ENCODE results near the gene ANKRD11.
"Not testable (repeated sequence)": the region's sequence is repeated elsewhere in the genome, so short reads cannot be mapped to it uniquely, and the experiment has no call there.

ANKRD11 gene

GRCh38 chr16:89314854-89315253, 175.5 kb downstream of the ANKRD11 start:
- DNase-seq (ENCODE audit: low spot score): no peak

GRCh38 chr16:89314357-89314756, 176.0 kb downstream of the ANKRD11 start:
- no peak for DNase-seq (ENCODE audit: low spot score)

- no peak for DNase-seq (ENCODE audit: low spot score)
Observed at GRCh38 chr16:89313583-89313982, 176.8 kb downstream of the ANKRD11 start.

GRCh38 chr16:89312598-89313299, 177.6 kb downstream of the ANKRD11 start:
- no peak for DNase-seq (ENCODE audit: low spot score)

GRCh38 chr16:89312194-89312593, 178.2 kb downstream of the ANKRD11 start:
- no peak for DNase-seq (ENCODE audit: low spot score)

GRCh38 chr16:89311636-89312035, 178.7 kb downstream of the ANKRD11 start:
- DNase-seq (ENCODE audit: low spot score): no peak

- no peak for DNase-seq (ENCODE audit: low spot score)
Observed at GRCh38 chr16:89309438-89310122, 180.8 kb downstream of the ANKRD11 start.

GRCh38 chr16:89308391-89309333, 181.7 kb downstream of the ANKRD11 start:
- DNase-seq (ENCODE audit: low spot score): no peak

GRCh38 chr16:89307421-89307805, 182.9 kb downstream of the ANKRD11 start:
- no peak for DNase-seq (ENCODE audit: low spot score)

GRCh38 chr16:89306457-89307420, 183.6 kb downstream of the ANKRD11 start:
- DNase-seq (ENCODE audit: low spot score): not testable (repeated sequence)

- DNase-seq (ENCODE audit: low spot score): no peak
Observed at GRCh38 chr16:89304941-89305705, 185.2 kb downstream of the ANKRD11 start.

GRCh38 chr16:89304181-89304851, 186.0 kb downstream of the ANKRD11 start:
- DNase-seq (ENCODE audit: low spot score): no peak

- no peak for DNase-seq (ENCODE audit: low spot score)
Observed at GRCh38 chr16:89303617-89304016, 186.7 kb downstream of the ANKRD11 start.

- DNase-seq (ENCODE audit: low spot score): no peak
Observed at GRCh38 chr16:89300976-89301360, 189.4 kb downstream of the ANKRD11 start.

GRCh38 chr16:89300311-89300975, 189.9 kb downstream of the ANKRD11 start:
- no peak for DNase-seq (ENCODE audit: low spot score)

- DNase-seq (ENCODE audit: low spot score): not testable (repeated sequence)
Observed at GRCh38 chr16:89299357-89300111, 190.8 kb downstream of the ANKRD11 start.

GRCh38 chr16:89298623-89299225, 191.6 kb downstream of the ANKRD11 start:
- DNase-seq (ENCODE audit: low spot score): no peak

GRCh38 chr16:89297910-89298545, 192.3 kb downstream of the ANKRD11 start:
- no peak for DNase-seq (ENCODE audit: low spot score)
